H1 (cell line): ENCODE measurements around the gene CAMTA1. TPM values are rescaled to one million over a fixed set of nuclear protein-coding genes. Genes with fewer than 3 reads are reported as not detected.

Experiments used
- CTCF ChIA-PET: fragments of 300-600 bp; sonication (Branson Sonifier 250); formaldehyde crosslinking; loops from one replicate; lab custom pipeline; 2021; ENCODE audit not compliant: partially characterized antibody; lab: Charles Lee
- POLR2A ChIA-PET: fragments of 300-600 bp; sonication (Branson Sonifier 250); formaldehyde crosslinking; loops from one replicate; lab custom pipeline; 2021; ENCODE audit warnings: inconsistent platforms; ENCODE audit not compliant: partially characterized antibody; lab: Charles Lee
- DNase-seq, 2 experiments: peaks; one replicate each; pipeline versions ENCODE4 v3.0.0 to v3.0.0-alpha.2; 2010 to 2022; ENCODE audit warnings: low spot score in 2 of 2, low read depth in 1 of 2, mixed read lengths in 1 of 2
- FAIRE-seq: peaks from 2 replicates; lab custom pipeline; 2011; peaks lifted over from hg19 to GRCh38; lab: Jason Lieb, UNC
- H2AFZ ChIP-seq: 2 replicates; pipeline ENCODE4 v1.8.1; 2012; ENCODE audit warnings: low read length, inconsistent platforms
- H2AK5ac ChIP-seq: 2 replicates; pipeline ENCODE4 v1.6.1; 2013; ENCODE audit warnings: low read depth, low read length
- H2BK120ac ChIP-seq: replicated peaks from 2 replicates; pipeline ENCODE3; 2013; ENCODE audit warnings: low read depth, low read length, inconsistent platforms
- H2BK12ac ChIP-seq: 2 replicates; pipeline ENCODE4 v1.6.1; 2013; ENCODE audit warnings: low read depth, low read length
- H2BK15ac ChIP-seq: 2 replicates; pipeline ENCODE4 v1.6.1; 2013; ENCODE audit warnings: low read length
- H2BK20ac ChIP-seq: 2 replicates; pipeline ENCODE4 v1.6.1; 2013; ENCODE audit warnings: low read length
- H2BK5ac ChIP-seq: 2 replicates; pipeline ENCODE4 v1.6.1; 2013; ENCODE audit warnings: low read depth, low read length
- H3K14ac ChIP-seq: 2 replicates; pipeline ENCODE4 v1.6.1; 2013; ENCODE audit warnings: inconsistent platforms; ENCODE audit not compliant: insufficient read length
- H3K18ac ChIP-seq: 2 replicates; pipeline ENCODE4 v1.6.1; 2013; ENCODE audit warnings: low read length; ENCODE audit errors: extremely low read depth
- H3K23ac ChIP-seq: 2 replicates; pipeline ENCODE4 v1.6.1; 2013; ENCODE audit warnings: inconsistent platforms; ENCODE audit not compliant: insufficient read length
- H3K23me2 ChIP-seq: 2 replicates; pipeline ENCODE4 v1.6.1; 2013; ENCODE audit warnings: low read depth, low read length
- H3K27ac ChIP-seq: 2 replicates; pipeline ENCODE4 v1.6.1; 2011; ENCODE audit warnings: low read depth, low read length, inconsistent platforms
- H3K27me3 ChIP-seq, 4 experiments: replicated peaks in 1 of 4; 1 replicate in 1 of 4; 2 replicates in 3 of 4; pipeline versions ENCODE4 v1.6.1 to v1.8.1; 2011 to 2013; ENCODE audit warnings: low read length in 3 of 4, mild to moderate bottlenecking in 3 of 4, inconsistent platforms in 2 of 4, mixed read lengths in 2 of 4, moderate library complexity in 1 of 4; ENCODE audit not compliant: control insufficient read depth in 3 of 4, insufficient read depth in 3 of 4; ENCODE audit errors: extremely low read depth in 1 of 4
- H3K36me3 ChIP-seq, 4 experiments: 2 replicates each; pipeline versions ENCODE4 v1.6.1 to v1.8.1; 2011 to 2013; ENCODE audit warnings: mild to moderate bottlenecking in 4 of 4, low read length in 3 of 4, moderate library complexity in 2 of 4, control low read depth in 1 of 4, inconsistent platforms in 1 of 4; ENCODE audit not compliant: insufficient read depth in 4 of 4, control insufficient read depth in 2 of 4
- H3K4ac ChIP-seq: replicated peaks from 2 replicates; pipeline ENCODE3; 2013; ENCODE audit warnings: low read length, low read depth, mixed read lengths, inconsistent platforms; ENCODE audit not compliant: insufficient read length
- H3K4me1 ChIP-seq, 4 experiments: replicated peaks in 1 of 4; 1 replicate in 1 of 4; 2 replicates in 3 of 4; pipeline versions ENCODE4 v1.6.1 to v1.8.1; 2011 to 2013; ENCODE audit warnings: low read length in 3 of 4, inconsistent platforms in 2 of 4, mixed read lengths in 1 of 4; ENCODE audit not compliant: insufficient read depth in 4 of 4, control insufficient read depth in 3 of 4
- H3K4me2 ChIP-seq, 2 experiments: 2 replicates each; pipeline versions ENCODE4 v1.6.1 to v1.8.1; 2011 to 2013; ENCODE audit warnings: low read depth in 2 of 2, low read length in 2 of 2, control low read depth in 1 of 2, inconsistent platforms in 1 of 2, mild to moderate bottlenecking in 1 of 2; ENCODE audit not compliant: insufficient read depth in 1 of 2
- H3K4me3 ChIP-seq, 4 experiments: fragments of 200-600, 300-600 bp in 1 of 4; sonication (generic), shearing (Covaris generic), sonication (Bioruptor Twin) in 1 of 4; 2 replicates each; pipeline versions ENCODE4 v1.5.1 to v1.8.1; 2011 to 2016; ENCODE audit warnings: low read length in 4 of 4, low read depth in 3 of 4, control low read depth in 2 of 4, inconsistent platforms in 2 of 4, mild to moderate bottlenecking in 2 of 4, mixed read lengths in 1 of 4, moderate library complexity in 1 of 4; ENCODE audit not compliant: insufficient read depth in 2 of 4; ENCODE audit errors: extremely low read depth in 1 of 4
- H3K56ac ChIP-seq: replicated peaks from 2 replicates; pipeline ENCODE3; 2013; ENCODE audit warnings: low read depth, mild to moderate bottlenecking, mixed read lengths, low read length, inconsistent platforms; ENCODE audit not compliant: insufficient read length
- H3K79me1 ChIP-seq: 2 replicates; pipeline ENCODE4 v1.6.1; 2013; ENCODE audit warnings: low read depth, low read length, control low read depth
- H3K79me2 ChIP-seq, 2 experiments: 2 replicates each; pipeline versions ENCODE4 v1.6.1 to v1.8.1; 2012 to 2013; ENCODE audit warnings: low read length in 2 of 2, mild to moderate bottlenecking in 2 of 2, inconsistent platforms in 1 of 2; ENCODE audit not compliant: insufficient read depth in 2 of 2, control insufficient read depth in 1 of 2
- H3K9ac ChIP-seq, 4 experiments: replicated peaks in 1 of 4; 1 replicate in 1 of 4; 2 replicates in 3 of 4; pipeline versions ENCODE4 v1.6.1 to v1.8.1; 2011 to 2013; ENCODE audit warnings: low read depth in 3 of 4, low read length in 3 of 4, control low read depth in 2 of 4, mild to moderate bottlenecking in 2 of 4, moderate library complexity in 2 of 4, inconsistent platforms in 1 of 4; ENCODE audit errors: extremely low read depth in 1 of 4
- H3K9me3 ChIP-seq, 2 experiments: 2 replicates each; pipeline versions ENCODE4 v1.6.1 to v1.8.1; 2012 to 2013; ENCODE audit warnings: mild to moderate bottlenecking in 2 of 2, moderate library complexity in 2 of 2, control low read depth in 1 of 2, inconsistent platforms in 1 of 2, low read depth in 1 of 2, low read length in 1 of 2, mixed read lengths in 1 of 2; ENCODE audit not compliant: insufficient read depth in 2 of 2
- H4K20me1 ChIP-seq, 2 experiments: replicated peaks in 1 of 2; 2 replicates each; pipeline versions ENCODE3 to v1.8.1; 2011 to 2013; ENCODE audit warnings: inconsistent platforms in 2 of 2, low read length in 2 of 2, mild to moderate bottlenecking in 1 of 2; ENCODE audit not compliant: insufficient read depth in 2 of 2, control insufficient read depth in 1 of 2
- H4K5ac ChIP-seq: 2 replicates; pipeline ENCODE4 v1.6.1; 2013; ENCODE audit warnings: low read length, low read depth, mixed read lengths, inconsistent platforms; ENCODE audit not compliant: insufficient read length
- H4K8ac ChIP-seq: 2 replicates; pipeline ENCODE4 v1.8.0; 2013; ENCODE audit warnings: mild to moderate bottlenecking, moderate library complexity, low read length, inconsistent platforms; ENCODE audit not compliant: insufficient read depth; ENCODE audit errors: extremely low read depth
- H4K91ac ChIP-seq: replicated peaks from 2 replicates; pipeline ENCODE3; 2013; ENCODE audit warnings: low read length, mixed read lengths, inconsistent platforms; ENCODE audit not compliant: insufficient read length
- ASH2L ChIP-seq: fragments of 200-600, 300-600 bp; sonication (generic); IDR thresholded peaks from one replicate; pipeline ENCODE4 v1.7.1; 2017; ENCODE audit warnings: low read length
- BRCA1 ChIP-seq: IDR thresholded peaks from 2 replicates; pipeline ENCODE4 v1.6.1; 2012; ENCODE audit warnings: low read depth, low read length, improper control_type of control experiment
- EGR1 ChIP-seq: IDR thresholded peaks from 2 replicates; pipeline ENCODE4 v1.6.1; 2011; ENCODE audit warnings: low read depth, low read length, borderline replicate concordance
- GABPA ChIP-seq: IDR thresholded peaks from 2 replicates; pipeline ENCODE4 v1.6.1; 2011; ENCODE audit warnings: mild to moderate bottlenecking, low read length, moderate library complexity, borderline replicate concordance; ENCODE audit not compliant: insufficient read depth
- JUND ChIP-seq: IDR thresholded peaks from 2 replicates; pipeline ENCODE4 v1.6.1; 2011; ENCODE audit warnings: mild to moderate bottlenecking, improper control_type of control experiment, low read length
- POU5F1 ChIP-seq: IDR thresholded peaks from 2 replicates; pipeline ENCODE4 v1.6.1; 2011; ENCODE audit warnings: low read depth, mild to moderate bottlenecking, low read length, moderate library complexity
- SAP30 ChIP-seq: fragments of 300-600 bp; sonication (generic); IDR thresholded peaks from 2 replicates; pipeline ENCODE4 v1.7.1; 2012; ENCODE audit warnings: low read length, moderate library complexity, mild to moderate bottlenecking, inconsistent platforms; ENCODE audit not compliant: insufficient read depth, insufficient replicate concordance
- WGBS, 2 experiments: shearing (Covaris generic) in 1 of 2; methylation state at CpG; one replicate each; pipeline versions ENCODE4 v1.1.6 to v1.1.7; 2013 to 2015; ENCODE audit warnings: low lambda C conversion rate in 2 of 2, mixed read lengths in 2 of 2, inconsistent platforms in 1 of 2, low coverage in 1 of 2, missing lambda C conversion rate in 1 of 2; ENCODE audit not compliant: insufficient replicate concordance in 2 of 2, insufficient coverage in 1 of 2, insufficient read length in 1 of 2; ENCODE audit errors: extremely low coverage in 1 of 2, missing lambda C conversion rate in 1 of 2; 5-methylcytosine and 5-hydroxymethylcytosine counted together
- polyA plus RNA-seq, 7 experiments: library from polyadenylated mRNA; depleted of rRNA in 3 of 7; stranded (reverse) in 5 of 7; unstranded in 2 of 7; fragments of >200 nt in 5 of 7; fragments of 200-250 nt in 2 of 7; gene quantifications; 1 replicate in 5 of 7; 2 replicates in 1 of 7; 4 replicates in 1 of 7; pipeline versions ENCODE4 v1.2.1 to v1.2.3, GENCODE V29; 2011 to 2013; ENCODE audit warnings: missing spikeins in 2 of 7, mixed read lengths in 2 of 7
- total RNA-seq: library from RNA; stranded (reverse); fragmentation: NEBNext Ultra II Directional; extraction: Animal tissue kit (Norgen Biotek cat#: 25700); gene quantifications from 2 replicates; pipeline ENCODE4 v1.2.1, GENCODE V29; 2021

CAMTA1 gene
- total and polyA plus RNA-seq, 2 of the 8 experiments (the other 6 are each of a cell fraction or from before 2014, with no cell fraction given): 65.0 to 119 TPM

DNA sequence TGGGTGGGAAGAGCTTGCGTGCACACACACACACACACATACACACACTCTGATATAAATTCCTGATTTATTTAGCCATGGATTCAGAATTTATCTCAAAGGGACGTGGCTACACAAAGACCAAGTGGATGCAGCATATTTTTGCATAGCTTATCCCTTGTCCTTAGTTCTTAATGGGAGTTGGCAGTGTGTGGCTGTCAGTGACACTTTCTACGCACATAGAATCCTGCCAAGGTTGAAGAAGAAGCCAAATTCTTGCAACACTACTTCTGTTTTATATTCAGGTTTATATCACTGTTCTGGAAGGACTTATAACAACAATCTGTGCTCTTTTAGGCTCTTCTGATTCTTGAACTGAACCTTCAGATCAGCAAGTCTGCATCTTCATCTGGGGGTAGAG is 292.7 kb downstream of the CAMTA1 start:
- 92% methylated on average over 3 of the region's 3 CpGs; no CpG with 5 or more reads in 1 of the 2 experiments for WGBS, 2 experiments
- H3K23ac ChIP-seq: no peak overlapping the region

More for the DNA sequence above, 292.7 kb downstream of the CAMTA1 start:
- Histone ChIP-seq H2BK120ac (no peak overlapping the region), H3K9ac (no peak overlapping the region), H3K27me3 (peaks cover 0 to 2% (median 0%) of the 10 kb centered on the region in 4 experiments; a peak in 1 of 7 replicates), H3K4me1 (no peaks in the 10 kb centered on the region), H3K36me3 (no peaks in the 10 kb centered on the region), H3K56ac (no peak overlapping the region), H4K91ac (no peak overlapping the region), H3K14ac (no peak overlapping the region), H3K18ac (no peak overlapping the region), H3K79me1 (no peaks in the 10 kb centered on the region), H3K23me2 (no peaks in the 10 kb centered on the region; the same call in 1 of the 2 replicates), H3K4ac (no peak overlapping the region), H2BK5ac (no peak overlapping the region), H2BK12ac (no peak overlapping the region), H4K20me1 (peaks cover 0 to 3% of the 10 kb centered on the region in 2 experiments), H3K79me2 (no peaks in the 10 kb centered on the region), H3K9me3 (peaks cover 0 to 11% of the 10 kb centered on the region in 2 experiments), H4K5ac (no peak overlapping the region), H2BK15ac (no peak overlapping the region), H3K4me3 (no peak overlapping the region), H2AFZ (no peak overlapping the region), H2BK20ac (no peak overlapping the region), H3K4me2 (no peak overlapping the region), H2AK5ac (no peak overlapping the region), H4K8ac (no peak overlapping the region), H3K27ac (no peak overlapping the region)
- ChIA-PET CTCF (interaction anchor here (1.3 to 2.6 kb wide), 6 partner anchors 8 to 130 kb away, joined by 3 to 12 read pairs (median 5); no protein-coding TSS in a partner anchor), POLR2A (no interaction called here)
- DNase-seq (no peak), FAIRE-seq (no peak)
- TF ChIP-seq SAP30 (no peak), JUND (no peak), POU5F1 (no peak), ASH2L (no peak), EGR1 (no peak), GABPA (no peak), BRCA1 (no peak)
